Fibroblast of pulmonary artery (primary cell): ENCODE data around the gene EPHB1.

Experiments used
- DNase-seq: peaks from one replicate; pipeline ENCODE4 v3.0.0-alpha.2; 2010; ENCODE audit warnings: low read depth
- H3K4me3 ChIP-seq: replicated peaks from 2 replicates; pipeline ENCODE4 v1.5.1; 2011; ENCODE audit warnings: low read depth, mild to moderate bottlenecking, control low read depth, low read length, moderate library complexity
- CTCF ChIP-seq: IDR thresholded peaks from 2 replicates; pipeline ENCODE4 v1.5.1; 2011; ENCODE audit warnings: mild to moderate bottlenecking, control low read depth, low read length, inconsistent platforms; ENCODE audit errors: missing control alignments

Gene EPHB1

GRCh38 chr3:135040321-135041240 lies 245.5 kb downstream of the EPHB1 start:
- no peak for TF ChIP-seq CTCF
- DNase-seq, result no peak
- no peak overlapping the region for H3K4me3 ChIP-seq

GRCh38 chr3:135041601-135042000 lies 246.5 kb downstream of the EPHB1 start:
- H3K4me3 ChIP-seq, result no peak overlapping the region
- DNase-seq, result no peak
- no peak for TF ChIP-seq CTCF

- TF ChIP-seq CTCF, result no peak
- no peak for DNase-seq
- H3K4me3 ChIP-seq, result no peak overlapping the region
Measured at GRCh38 chr3:135047061-135047460, 252.0 kb downstream of the EPHB1 start.

GRCh38 chr3:135050536-135050935 lies 255.5 kb downstream of the EPHB1 start:
- no peak for DNase-seq
- no peak for TF ChIP-seq CTCF
- H3K4me3 ChIP-seq, result no peak overlapping the region

GRCh38 chr3:135051409-135051973 lies 256.4 kb downstream of the EPHB1 start:
- H3K4me3 ChIP-seq, result no peak overlapping the region
- no peak for DNase-seq
- no peak for TF ChIP-seq CTCF

GRCh38 chr3:135055449-135055848 lies 260.4 kb downstream of the EPHB1 start:
- no peak for TF ChIP-seq CTCF
- H3K4me3 ChIP-seq, result no peak overlapping the region
- DNase-seq, result no peak
